Left kidney (tissue), 8 donors: ENCODE measurements around the gene PIGK. TPM values are rescaled to one million over a fixed set of nuclear protein-coding genes. Genes with fewer than 3 reads are reported as not detected.
A peak's percentile ranks its signal among the peaks of the same experiment; 100 is the strongest.
"Not testable (repeated sequence)": the region's sequence is repeated elsewhere in the genome, so short reads cannot be mapped to it uniquely, and the experiment has no call there.

Source experiments
- DNase-seq: peaks from one replicate; pipeline ENCODE4 v3.0.0-alpha.2; 2013
- long read RNA-seq, 8 donors: transcript quantifications; one replicate each; lab custom pipeline, GENCODE V29; 2026
- polyA plus RNA-seq: library from polyadenylated mRNA; unstranded; fragments of 120-200 nt; gene quantifications from one replicate; pipeline ENCODE4 v1.2.1, GENCODE V29; 2013; ENCODE audit not compliant: insufficient read length

PIGK gene
- polyA plus RNA-seq: 49.0 TPM
- long read RNA-seq, donor 1, full-length matches to known transcripts: 12 of 2,169 reads
- long read RNA-seq, donor 1, partial matches to known transcripts: 2,157 of 2,169 reads
- long read RNA-seq, donor 1, other reads (novel, unspliced or antisense): 0 of 2,169 reads
- long read RNA-seq, donor 2, full-length matches to known transcripts: 17 of 17 reads
- long read RNA-seq, donor 2, partial matches to known transcripts: 0 of 17 reads
- long read RNA-seq, donor 2, other reads (novel, unspliced or antisense): 0 of 17 reads
- long read RNA-seq, donor 3, full-length matches to known transcripts: 12 of 1,288 reads
- long read RNA-seq, donor 3, partial matches to known transcripts: 1,276 of 1,288 reads
- long read RNA-seq, donor 3, other reads (novel, unspliced or antisense): 0 of 1,288 reads
- long read RNA-seq, donor 4, partial matches to known transcripts: 1,454 of 1,454 reads
- long read RNA-seq, donor 4, other reads (novel, unspliced or antisense): 0 of 1,454 reads
- long read RNA-seq, donor 5, full-length matches to known transcripts: 24 of 3,639 reads
- long read RNA-seq, donor 5, partial matches to known transcripts: 3,607 of 3,639 reads
- long read RNA-seq, donor 5, other reads (novel, unspliced or antisense): 8 of 3,639 reads
- long read RNA-seq, donor 6, full-length matches to known transcripts: 6 of 6 reads
- long read RNA-seq, donor 6, partial matches to known transcripts: 0 of 6 reads
- long read RNA-seq, donor 6, other reads (novel, unspliced or antisense): 0 of 6 reads
- long read RNA-seq, donor 7, full-length matches to known transcripts: 15 of 3,706 reads
- long read RNA-seq, donor 7, partial matches to known transcripts: 3,691 of 3,706 reads
- long read RNA-seq, donor 7, other reads (novel, unspliced or antisense): 0 of 3,706 reads
- long read RNA-seq, donor 8, full-length matches to known transcripts: 6 of 6 reads
- long read RNA-seq, donor 8, partial matches to known transcripts: 0 of 6 reads
- long read RNA-seq, donor 8, other reads (novel, unspliced or antisense): 0 of 6 reads

DNA sequence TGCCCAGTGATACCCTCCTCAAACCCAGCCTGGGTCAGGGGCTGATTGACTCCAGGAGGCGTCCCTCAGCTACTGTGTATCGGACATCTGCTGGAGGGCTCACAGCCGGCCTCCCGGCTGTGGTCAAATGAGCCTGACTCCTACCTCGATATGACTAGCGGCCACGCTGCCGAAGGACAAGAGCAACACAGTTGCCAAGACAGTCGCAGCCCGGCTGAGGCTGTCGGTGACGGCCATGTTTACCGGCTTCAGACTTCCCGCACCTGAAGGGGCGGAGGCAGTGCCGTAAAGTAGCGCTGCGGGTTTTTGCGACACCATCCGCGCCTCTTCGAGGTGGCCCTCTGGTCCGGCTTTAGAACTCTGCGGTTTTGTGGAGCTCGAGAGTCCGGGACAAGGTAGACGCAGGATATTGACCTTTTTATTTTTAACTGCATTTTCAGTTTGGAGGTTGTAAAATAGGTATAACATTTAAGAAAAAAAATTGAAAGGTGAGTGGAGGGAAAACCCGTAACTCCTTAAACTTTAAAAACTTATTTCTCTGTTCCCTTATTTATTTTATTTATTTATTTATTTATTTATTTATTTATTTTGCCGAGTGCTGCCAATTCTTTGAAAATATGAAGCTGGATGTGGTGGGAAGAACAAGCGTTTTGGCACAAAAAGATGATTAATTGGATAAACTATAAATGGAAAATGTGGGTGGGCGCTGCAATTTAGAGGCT, at the start of gene PIGK:
PIGK (minus strand) TSS at position 265 of the 722 bp plus-strand sequence; CDS start at position 237, 28 bp downstream.
- peak; percentile 89 for DNase-seq

DNA sequence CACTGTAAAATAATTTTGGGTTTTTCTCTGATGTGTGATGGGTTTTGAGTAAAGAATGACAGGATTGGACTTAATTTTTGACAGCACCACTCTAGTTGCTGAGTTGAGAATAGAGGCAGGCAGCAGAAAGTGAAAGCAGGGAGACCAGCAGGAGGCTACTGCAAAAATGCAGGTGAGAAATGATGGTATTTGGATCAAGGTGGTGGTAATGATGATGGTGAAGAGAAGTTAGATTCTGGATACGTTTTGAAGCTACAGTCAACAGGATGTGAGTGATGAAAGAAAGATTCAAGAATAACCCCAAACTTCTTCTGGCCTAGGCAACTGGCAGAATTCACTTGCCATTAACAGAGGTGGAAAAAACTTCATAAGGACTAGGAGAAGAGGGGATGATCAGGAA, 47.8 kb upstream of the PIGK start:
- no peak for DNase-seq

DNA sequence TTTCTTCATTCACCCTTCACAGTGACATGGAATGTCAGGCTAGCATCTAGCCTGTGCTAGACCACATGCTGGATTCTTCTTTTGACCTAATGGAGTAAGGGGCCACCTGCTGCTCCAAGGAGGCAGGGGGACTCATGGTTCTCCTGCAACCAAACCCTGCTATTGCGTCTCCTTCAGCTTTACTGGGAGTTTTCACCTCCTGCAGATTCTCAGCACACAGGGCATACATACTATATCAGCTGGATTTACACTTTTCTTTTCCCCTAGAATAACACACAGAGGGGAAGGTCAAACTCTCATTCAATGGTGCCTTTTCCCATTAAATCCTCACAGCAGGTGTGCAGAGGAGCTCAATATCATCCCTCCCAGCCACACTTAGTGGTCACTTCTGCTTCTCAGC, 46.0 kb upstream of the PIGK start:
- DNase-seq: no peak

DNA sequence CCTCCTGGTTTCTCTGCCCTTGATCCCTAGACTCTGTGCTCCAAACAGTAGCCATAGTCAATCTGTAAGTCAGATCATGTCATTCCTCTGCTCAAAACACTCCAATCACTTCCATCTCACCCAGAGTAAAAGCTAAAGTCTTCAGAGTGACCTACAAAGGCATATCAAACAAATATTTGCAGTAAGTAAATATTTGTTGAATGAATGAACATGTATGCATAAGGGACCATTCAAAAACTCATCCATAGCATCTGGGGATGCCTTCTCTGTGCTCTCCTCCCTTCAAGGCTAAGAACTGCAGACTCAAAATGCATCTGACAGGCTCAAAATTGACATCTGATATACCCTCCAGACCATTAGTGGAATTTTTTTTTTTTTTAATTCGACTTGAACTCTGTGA, 44.5 kb upstream of the PIGK start:
- no peak for DNase-seq

DNA sequence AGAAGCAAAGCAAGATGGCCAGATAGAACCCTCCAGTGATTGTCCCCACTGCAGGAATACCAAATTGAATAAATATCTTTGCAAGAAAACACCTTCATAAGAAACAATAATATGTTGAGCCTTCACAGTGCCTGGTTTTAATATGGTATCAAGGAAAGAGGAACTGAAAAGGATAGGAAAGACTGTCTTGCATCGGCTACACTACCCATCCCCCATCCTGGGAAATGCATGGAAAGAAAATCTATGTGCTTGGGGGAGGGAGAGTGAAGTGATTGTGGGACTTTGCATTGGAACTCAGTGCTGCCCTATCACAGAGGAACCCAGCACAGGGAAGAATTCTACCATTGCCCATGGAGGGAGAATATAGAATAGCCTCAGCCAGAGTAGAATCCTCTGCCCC, 34.0 kb upstream of the PIGK start:
- no peak for DNase-seq

DNA sequence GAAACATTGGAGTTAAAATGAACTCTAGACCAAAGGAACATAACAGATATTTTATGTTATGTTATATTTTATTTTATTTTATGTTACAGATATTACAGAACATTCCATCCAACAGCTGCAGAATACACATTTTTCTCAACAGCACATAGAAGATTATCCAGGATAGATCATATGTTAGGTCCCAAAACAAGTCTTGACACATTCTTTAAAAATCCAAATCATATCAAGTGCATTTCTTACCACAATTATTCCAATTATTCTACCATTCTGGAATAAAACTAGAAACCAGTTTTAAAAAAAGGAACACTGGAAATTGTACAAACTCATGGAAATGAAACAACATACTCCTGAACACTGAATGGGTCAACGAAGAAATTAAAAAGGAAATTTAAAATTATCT, 30.9 kb upstream of the PIGK start:
- no peak for DNase-seq

DNA sequence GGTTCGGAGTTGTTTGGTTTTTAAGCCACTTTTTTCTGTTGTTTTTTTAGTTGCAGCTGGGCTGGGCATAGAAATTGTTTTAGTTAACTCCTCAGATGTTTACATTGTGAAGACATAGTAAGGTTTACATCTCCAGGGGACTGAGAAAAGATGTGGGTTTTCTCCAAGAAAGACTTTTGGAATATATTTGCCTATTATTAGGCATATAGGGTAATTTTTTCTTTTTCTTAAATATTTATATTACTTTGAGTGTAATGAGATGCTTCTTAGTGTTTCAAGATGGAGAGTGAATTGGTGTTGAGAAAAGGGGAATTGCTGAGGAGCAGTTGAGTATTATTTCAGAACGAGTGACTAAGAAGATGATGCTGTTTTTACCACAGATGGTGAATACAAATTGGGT, 26.6 kb upstream of the PIGK start:
- no peak for DNase-seq

DNA sequence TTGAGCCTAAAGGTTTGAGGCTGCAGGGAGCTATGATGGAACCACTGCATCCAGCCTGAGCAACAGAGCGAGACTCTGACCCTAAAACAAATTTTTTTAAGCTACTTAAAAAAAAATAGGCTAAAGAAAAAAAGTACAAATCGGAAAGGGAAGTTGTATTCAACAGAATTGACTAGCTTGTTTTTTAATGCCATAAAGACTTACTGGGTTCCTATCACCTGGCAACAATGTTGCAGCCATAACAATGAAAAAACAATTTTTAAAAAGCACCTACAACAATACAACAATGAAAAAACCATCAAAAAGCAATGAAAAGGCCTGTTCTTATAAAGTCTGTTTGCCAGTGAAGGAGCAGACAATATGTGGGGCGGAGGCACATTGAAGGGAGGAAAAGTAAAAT, 20.1 kb upstream of the PIGK start:
- no peak for DNase-seq

DNA sequence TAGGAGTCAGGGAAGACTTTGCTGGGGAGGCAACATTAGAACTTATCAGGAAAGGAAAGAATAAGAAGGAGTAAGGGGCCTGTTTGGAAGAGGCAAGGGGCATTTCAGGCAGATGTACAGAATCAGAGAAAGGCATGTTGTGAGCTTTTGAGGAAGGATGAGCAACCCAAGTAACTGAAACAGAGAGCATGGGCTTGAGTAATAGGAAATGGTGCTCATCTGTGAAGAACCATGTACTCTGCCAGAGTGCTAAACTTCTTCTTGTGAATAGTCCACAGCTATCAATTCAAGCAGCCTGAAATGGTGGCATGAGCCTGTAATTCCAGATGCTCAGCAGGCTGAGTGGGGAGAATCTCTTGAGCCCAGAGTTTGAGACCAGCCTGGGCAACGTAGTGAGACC, 19.2 kb upstream of the PIGK start:
- DNase-seq: no peak

DNA sequence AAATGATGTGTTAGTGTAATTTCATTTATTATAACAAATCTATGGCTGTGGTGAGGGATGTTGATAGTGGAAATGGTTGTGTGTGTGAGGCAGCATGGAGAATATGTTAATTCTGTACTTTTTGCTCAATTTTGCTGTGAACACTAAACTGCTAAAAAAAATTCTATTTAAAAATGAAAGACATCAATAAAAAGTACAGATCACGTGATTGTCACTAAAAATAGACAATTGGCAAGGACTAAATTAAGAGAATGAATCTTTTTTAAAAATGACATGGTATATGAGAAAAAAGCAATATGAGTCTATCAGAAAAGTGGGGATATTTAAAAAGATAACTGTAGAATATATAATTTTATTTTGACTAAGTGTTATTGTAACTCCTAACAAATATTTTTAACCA, 15.7 kb upstream of the PIGK start:
- DNase-seq: no peak

DNA sequence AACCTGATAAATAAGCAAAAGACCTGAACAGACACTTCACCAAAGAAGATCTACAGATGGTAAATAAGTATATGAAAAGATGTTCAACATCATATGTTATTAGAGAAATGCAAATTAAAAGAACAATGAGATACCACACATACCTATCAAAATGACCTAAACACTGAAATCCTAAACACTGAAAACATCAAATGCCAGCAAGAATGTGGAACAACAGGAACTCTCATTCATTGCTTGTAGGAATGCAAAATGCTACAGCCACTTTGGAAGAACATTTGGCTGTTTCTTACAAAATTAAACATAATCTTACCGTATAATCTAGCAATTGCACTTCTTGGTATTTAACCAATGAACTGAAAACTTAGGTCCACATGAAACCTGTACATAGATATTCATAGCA, 14.9 kb upstream of the PIGK start:
- DNase-seq: no peak

DNA sequence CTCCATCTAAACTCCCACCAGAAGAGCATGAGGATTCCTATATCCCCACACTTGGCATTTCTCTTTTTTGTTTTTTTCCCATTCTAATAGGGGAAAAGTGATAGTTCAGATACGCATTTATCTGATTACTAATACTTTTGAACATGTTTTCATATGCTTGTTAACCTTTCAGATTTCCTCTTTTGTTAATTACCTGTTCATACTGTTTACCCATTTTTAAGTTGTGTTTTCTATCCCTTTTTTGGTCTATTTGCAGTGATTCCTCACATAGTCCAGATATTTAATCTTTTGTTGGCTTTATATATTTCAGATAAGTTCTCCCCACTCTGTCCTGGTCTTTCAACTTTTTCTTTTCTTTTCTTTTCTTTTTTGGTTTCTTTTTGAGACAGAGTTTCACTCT, 13.6 kb upstream of the PIGK start:
- no peak for DNase-seq

DNA sequence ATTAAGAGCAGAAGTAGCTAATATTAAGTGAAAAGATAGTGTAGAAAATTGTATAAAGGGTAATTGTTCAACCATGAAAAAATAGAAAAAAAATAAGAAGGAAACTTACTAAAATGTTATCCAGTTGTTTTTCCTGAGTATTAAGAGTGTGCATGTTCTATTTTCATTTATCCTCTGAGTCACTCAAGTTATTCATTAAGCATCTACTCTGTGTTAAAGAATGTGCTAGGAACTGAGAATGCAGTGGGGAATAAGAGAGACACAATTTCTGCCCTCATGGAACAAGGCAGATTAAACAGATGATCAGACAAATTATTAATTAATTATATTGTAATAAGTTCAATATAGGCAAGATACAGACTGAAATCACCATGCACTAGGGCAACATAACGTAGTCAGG, 10.8 kb upstream of the PIGK start:
- no peak for DNase-seq

DNA sequence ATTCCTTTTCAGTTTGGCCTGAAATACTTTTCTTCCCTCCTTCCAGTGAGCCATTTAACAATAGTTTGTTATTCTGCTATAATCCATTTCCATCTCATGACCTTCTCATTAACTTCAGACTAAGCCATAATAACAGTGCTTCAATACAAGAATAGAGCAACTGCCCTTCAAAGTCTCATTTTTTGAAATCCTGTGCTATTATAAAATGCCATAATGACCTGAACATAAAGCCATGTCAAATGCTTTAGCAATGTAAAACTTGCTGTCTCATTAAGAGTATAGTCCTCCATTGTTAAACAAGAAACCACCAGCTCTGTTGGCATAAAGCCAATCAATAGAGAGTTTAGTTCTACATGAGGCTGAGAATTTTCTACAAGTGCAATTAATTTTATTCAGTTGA, 9.6 kb upstream of the PIGK start:
- no peak for DNase-seq

DNA sequence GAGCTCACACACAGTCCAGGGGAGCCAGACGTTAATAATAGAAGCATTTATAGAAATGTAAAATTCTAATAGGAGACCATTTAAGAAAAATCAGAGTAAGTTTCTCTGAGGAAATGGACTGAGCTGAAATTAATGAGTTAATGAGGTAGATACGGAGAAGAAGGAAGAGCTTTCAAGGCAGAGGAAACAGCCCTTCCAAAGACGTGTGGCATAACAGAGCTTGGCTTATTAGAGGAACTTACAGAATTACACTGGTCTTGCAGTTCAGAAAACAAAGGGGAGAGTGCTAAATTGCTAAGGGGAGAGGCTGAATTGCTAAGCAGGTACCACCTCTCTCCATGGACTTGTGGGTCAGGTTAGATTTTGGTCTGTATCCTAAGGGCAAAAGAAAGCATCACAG, 8.2 kb upstream of the PIGK start:
- DNase-seq: no peak

DNA sequence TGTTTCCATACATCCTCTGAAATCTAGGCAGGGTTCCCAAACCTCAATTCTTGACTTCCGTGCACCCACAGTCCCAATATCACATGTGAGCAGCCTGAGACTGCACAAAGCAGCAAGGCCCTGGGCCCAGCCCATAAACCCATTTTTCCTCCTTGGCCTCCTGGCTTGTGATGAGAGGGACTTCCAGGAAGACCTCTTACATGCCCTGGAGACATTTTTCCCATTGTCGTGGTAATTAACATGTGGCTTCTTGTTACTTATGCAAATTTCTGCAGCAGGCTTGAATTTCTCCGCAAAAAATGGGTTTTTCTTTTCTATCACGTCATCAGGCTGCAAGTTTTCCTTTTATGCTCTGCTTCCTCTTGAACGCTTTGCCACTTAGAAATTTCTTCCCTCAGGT, 3.3 kb upstream of the PIGK start:
- DNase-seq: no peak

DNA sequence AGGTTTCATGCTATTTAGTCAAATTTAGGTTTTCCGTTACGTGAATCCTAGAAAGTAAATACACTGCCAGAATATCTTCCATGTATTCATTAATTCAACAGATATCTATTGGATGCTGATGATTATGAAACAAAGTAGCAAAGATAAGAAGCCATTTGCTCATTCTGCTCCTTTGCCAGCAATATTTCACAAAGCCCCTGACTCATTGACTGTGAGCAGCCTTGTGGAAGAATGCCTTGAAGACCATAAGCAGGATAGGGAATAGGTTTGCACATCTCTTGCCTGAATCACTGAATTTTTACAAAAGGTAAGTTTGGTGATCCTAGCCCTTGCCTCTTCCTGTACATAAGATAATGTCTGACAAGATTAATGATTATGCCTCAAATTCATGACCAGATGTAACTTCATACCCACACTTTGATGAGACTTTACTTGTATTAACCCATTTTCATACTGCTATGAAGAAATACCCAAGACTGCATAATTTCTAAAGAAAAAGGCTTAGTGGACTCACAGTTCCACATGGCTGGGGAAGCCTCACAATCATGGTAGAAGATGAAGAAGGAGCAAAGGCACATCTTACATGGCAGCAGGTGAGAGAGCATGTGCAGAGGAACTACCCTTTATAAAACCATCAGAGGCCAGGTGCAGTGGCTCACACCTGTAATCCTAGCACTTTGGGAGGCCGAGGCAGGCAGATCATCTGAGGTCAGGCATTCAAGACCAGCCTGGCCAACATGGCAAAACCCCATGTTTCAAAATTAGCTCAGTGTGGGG, 1.6 kb upstream of the PIGK start:
- DNase-seq: no peak

DNA sequence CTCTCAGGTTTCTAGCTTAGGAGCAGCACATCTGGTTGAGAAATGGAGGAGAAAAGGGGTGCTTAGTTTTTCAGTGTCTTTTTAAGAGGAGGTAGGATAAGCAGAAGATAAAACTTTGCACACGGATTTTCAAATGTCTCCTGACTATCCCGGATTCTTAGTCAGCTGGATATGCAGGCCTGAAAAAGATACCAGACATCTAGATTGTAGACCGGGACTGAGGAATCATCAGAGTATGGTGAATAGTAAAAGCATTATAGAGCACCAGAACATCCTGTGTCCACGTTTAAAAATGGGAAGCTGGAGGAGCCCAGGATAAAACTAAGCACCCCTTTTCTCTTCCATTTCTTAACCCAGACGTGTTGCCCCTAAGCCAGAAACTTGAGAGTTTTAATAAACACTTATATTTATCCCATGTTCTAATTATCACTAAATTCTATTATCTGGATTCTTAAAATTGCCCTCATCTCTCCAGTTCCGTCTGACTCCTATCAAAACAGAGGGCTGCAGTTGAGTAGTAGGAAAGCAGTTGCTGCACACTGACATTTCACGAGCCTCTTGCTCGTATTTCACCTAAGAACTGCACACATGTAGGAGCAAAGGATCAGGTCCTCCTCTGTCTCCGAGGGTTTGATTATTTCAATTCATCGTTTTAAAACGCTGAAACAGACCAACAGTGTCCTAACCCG, 609 bp downstream of the PIGK start:
- no peak for DNase-seq

DNA sequence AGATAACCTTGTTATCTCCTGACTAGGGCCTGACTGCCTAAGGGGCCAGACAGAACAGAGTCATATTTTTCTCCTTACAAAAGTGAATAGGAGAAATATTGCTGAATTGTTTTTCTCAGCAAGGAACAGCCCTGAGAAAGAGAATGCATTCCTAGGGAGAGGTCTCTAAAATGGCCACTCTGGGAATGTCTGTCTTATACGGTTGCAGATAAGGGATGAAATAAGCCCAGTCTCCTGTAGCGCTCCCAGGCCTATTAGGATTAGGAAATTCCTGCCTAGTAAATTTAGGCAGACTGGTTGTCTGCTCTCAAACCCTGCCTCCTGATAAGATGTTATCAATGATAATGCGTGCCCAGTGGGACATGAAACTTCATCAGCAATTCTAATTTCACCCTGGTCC, 15.2 kb downstream of the PIGK start:
- DNase-seq: not testable (repeated sequence)

DNA sequence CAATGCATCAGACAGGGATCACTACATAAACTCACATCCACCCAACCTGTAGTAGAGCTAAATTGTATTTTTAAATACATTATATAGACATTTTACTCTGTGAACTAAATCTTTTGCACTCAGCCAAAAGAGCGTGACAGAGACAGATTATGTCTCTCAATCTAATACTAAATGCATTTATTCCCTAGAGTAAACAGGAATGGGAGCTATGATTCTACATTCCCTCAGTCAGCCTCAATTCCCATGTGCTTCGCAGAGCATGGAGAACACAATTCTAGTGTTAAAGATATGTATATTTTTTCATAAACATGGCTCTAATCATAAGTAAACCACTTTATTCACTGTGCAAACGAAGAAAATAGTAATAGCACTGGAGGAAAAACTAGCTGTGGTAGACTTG, 16.5 kb downstream of the PIGK start:
- DNase-seq: no peak

DNA sequence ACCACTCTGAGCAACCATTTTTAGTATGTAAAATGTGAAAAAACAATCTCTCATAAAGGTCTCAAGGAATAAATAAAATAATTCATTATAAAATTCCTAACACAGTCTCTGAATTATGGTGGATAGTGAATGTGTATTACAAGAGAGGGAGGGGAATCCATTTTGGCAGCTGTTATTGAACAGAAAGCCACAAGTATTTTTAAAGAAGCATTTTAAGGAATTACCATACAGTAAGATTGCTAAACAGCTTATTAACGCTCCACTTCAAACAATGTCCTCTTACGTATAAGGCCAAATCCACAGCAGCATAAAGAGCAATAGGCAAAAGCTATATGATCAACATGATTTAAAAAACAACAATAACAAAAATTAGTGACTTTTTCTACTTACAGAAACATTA, 18.4 kb downstream of the PIGK start:
- no peak for DNase-seq
